SKM-1 (cell line): ENCODE results near the gene KCNMA1.
A peak's percentile ranks its signal among the peaks of the same experiment; 100 is the strongest.

ENCODE experiments used
- DNase-seq: peaks from one replicate; lab custom pipeline; 2025; ENCODE audit not compliant: unreplicated experiment; lab: John Stamatoyannopoulos, UW

The KCNMA1 gene

DNA sequence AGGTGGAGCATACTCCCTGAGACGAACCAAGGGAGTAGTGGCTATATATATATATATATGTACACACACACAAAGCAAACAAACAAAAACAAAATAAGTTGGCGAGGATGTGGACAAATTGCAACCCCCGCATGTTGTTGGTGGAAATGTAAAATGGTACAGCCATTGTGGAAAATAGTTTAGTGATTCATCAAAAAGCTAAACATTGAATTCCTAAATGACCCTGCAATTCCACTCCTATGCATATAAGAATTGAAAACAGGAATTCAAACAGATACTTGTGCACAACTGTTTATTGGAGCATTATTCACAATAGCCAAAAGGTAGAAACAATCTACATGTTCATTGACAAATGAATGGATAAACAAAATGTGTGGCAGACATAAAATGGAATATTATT, 407.9 kb downstream of the KCNMA1 start:
- no peak for DNase-seq

DNA sequence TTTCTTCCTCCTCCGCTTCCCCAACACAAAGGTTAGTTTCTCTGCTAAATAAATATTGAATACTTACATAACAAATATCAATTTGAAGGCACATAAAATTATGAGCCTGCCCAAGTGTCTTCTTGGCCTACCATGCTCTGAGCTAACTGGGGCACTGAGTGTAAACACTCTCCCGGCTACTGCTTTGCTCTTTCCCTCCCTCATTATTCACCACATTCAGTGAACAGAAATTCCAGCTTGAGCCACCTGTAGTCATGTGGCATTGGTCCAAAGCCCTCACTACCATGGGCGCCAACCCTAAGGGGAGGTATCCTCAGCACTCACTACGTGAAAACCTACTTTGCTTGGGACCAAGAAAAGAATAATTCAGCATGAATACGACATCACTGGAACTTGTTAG, 409.0 kb downstream of the KCNMA1 start:
- DNase-seq = no peak

DNA sequence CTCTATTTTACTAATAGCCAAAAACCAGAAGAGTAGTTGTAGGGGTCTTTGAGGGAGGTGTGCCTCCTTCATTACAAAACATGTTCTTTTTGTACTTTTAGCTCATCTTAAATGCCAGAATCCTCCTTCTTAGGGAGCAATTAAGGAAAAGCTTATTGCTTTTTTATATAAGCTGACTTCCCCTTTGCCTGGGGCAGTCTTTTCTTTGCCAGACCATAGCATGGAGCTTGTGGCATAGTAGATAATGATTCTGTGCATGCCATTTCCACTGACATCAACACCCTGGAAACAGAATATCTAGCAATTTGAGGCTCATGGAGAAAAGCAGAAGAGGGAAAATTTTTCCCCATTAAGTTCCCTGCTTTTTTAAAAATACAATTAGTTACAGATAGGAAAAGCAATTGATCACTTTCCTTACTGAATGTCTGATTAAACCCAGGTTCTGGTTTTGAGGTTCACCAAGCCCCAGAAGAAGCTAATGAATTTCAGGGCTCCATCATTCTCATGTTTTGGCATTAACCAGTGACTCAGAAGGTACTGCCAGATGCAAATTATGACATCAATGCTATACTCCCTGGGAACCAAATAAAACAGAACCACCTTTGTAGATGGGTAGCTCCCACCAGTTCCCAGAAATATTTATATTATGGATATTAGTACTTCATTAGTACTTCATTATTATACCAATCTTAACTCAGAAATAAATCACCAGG, 410.6 kb downstream of the KCNMA1 start:
- no peak for DNase-seq

DNA sequence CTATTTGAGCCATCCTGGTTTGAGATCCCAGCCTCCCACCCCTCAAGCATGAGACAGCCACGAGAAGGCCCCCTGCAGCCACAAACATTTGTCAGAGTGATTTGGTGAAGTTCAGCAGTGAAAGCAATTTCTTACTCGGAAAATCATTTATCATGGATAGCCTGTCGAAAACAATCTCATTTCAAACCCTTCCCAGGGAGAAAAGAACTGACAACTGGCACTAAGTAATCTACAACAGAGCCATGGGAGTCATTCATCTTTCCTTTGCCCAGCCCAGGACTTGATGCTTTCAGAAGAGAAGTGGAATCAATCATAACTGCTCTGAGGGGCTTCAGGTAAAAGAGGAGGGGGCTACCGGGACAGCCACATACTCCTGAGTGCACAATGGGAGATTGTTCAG, 411.2 kb downstream of the KCNMA1 start:
- DNase-seq = no peak

DNA sequence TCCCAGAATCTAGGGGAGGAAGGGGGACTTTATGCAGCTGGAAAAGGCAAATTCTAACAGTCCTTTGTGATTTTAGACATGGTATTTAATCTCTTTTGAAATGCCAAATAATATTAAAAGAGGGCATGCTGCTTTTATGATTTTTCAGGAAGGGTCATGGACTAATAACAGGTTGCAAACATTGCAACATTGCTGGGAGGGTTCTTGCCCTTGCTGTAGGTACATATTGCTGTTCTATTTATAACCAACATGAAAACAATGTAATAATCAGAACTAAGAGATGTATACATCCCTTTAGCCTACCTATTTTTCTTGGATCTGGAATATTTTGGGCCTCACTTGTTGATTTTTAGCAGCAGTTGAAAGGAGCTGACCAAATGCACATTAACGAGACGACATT, 411.6 kb downstream of the KCNMA1 start:
- DNase-seq = no peak

DNA sequence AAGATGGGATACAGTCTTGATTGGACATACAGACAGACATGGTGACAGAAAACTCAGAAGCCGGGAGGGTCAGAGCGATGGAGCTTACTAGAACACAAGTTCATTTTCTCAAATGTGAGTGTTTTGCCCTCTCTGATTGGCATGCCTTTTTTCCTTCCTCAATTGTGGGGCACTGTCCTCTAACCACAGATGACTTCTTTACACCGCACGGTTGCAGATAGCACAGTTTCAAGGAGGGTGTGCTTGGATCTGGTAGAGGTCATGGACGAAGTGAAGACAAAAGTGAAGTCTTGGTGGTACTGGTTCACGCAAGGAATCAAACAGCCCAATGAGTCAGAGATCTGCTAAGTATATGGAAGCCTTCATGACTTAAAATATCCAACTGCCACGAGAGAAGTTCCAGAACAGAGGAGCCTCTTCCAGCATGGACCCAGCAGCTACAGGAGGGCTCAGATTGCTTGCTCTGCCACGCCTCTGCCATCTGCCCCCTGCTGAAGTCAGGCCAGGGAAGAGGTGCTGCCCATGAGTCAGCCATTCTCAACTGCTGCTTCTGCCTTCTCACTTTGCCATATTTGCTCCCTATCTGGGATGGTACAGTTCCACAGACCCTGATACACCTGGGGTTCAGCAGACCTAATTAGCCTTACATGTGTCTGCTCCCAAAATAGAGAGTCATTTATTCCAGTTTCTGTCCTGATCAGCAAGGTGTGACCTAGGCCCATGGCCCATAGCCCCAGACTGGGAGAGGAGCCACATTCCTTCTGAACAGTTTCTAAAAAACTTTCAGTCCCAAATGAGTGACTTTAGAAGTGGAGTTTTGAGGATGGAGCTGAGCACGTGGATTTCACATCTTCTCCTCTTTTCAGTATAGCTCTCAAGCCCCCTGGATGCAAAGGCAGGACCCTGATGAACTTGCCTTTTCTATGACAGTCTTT, 413.8 kb downstream of the KCNMA1 start:
- peak; percentile 1 for DNase-seq

DNA sequence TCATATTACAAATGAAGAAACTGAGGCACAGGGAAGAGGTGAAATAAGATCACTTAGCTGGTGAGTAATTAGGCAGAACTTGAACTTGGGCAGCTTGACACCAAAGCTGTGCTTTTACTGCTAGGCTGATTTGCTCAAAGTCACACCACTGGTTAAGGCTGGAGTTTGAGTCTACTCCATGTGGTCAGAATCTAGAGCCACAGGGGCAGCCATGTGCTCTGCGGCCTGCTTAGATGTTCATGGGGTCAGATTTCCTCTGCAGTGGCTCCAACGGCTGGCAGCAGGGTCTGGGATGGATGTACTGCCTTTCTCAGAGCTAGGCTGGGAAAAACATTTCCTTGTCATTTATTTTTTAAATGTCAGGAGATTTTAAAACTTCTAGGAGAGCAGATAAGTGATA, 417.5 kb downstream of the KCNMA1 start:
- no peak for DNase-seq

DNA sequence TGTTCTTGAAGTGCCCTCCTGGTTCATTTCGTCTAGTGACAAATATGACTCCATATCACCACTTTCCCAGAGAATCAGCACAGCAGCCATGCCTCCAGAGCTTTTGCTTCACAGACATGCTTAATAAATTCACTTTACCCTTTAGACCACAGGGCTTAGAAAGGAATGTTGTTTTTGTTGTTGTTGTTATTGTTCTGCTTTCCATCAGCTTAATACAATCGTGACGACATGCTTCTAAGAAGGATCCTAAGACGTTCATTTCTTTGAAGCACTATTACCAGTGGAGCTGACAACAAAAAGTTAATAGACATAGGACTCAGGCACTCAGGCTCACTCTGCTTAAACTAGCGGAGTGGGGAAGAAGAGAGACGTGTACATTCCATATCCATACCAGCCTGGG, 418.6 kb downstream of the KCNMA1 start:
- DNase-seq = no peak

DNA sequence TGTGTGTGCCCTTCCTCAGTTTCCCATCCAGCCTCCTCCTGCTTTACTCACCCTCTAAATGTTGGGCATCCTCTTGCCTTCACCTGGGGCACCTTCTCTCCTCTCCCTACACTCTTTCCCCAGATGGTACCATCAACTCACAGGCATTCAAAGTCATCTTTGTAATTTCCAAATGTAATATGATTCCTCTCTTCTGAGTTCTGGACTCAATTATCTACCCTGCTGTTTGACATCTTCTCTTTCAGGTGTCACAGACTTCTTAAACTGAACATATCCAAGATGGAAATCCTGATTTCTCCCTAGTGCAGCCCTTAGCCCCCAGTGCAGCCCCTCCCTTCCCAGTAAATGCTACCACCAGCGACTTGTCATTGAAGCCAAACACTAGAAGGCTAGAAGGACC, 422.8 kb downstream of the KCNMA1 start:
- DNase-seq = no peak

DNA sequence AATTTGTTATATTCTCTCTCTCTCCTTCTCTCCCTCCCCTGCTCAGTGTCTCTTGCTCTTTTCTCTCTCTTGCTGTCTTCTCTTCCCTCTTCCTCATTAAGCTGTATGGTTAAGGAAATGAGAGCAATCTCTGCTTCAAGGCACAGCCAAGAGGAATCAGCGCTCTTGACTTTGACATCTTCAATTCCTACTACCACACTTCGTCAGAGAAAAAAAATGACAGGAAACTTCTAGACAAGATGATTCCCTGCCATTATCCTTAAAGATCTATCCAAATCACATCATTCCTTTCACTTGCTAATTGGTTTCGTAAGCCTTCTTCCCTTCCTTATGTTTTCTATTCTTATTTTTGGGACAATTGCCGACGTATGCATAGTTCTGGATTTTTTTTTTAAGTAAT, 425.0 kb downstream of the KCNMA1 start:
- no peak for DNase-seq

DNA sequence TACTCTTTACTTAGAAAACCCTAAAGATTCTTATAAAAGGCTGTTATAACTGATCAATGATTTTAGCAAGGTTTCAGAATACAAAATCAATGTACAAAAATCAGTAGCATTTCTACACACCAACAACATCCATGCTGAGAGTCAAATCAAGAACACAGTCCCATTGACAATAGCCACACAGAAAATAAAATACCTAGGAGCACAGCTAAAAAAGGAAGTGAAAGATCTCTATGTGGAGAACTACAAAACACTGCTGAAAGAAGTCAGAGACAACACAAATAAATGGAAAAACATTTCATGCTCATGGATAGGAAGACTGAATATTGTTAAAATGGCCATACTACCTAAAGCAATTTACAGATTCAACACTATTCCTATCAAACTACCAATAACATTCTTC, 427.0 kb downstream of the KCNMA1 start:
- DNase-seq = no peak

DNA sequence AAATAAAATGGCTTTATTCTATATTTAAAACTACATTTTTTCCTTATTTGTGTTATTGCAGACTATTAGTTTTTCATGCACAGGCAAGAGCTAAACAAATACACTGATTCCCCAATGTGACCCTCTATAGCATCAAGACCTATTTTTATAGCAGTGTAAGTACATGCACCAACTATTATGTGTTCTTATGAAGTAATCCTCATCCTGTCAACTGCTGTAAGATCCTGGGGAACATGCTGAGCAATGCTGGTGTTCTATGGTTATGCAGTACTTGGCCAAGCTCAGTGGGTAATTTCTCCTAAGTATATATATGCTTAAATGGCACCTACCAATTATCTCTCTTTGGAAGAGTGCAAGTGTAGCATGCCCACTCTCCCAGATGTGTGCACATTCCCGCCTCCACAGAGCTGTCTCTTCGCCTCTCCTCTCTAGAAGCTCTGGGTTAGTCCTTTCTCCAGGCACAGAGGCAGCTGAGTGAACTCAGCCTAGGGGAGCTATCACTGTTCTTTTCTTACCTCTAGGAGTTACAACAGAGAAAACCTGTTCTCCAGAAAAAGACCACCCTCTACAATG, 428.8 kb downstream of the KCNMA1 start:
- DNase-seq = no peak

DNA sequence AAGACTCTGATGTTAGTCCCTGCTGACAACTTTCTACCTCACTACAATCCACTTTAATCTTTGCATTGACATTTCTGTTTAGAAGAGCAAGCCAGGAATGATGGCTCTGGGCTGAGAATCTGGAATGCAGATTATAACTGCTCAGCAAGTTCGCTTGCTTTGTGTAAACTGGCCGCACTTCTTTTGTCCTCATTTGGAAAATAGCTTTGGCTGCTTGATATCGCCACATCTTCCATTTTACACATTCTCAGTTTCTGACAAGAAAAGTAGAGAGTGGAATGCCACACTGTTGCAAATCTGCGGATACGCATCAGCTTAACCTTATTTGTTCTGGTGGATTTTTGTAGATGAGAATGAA, 429.8 kb downstream of the KCNMA1 start:
- DNase-seq = no peak

DNA sequence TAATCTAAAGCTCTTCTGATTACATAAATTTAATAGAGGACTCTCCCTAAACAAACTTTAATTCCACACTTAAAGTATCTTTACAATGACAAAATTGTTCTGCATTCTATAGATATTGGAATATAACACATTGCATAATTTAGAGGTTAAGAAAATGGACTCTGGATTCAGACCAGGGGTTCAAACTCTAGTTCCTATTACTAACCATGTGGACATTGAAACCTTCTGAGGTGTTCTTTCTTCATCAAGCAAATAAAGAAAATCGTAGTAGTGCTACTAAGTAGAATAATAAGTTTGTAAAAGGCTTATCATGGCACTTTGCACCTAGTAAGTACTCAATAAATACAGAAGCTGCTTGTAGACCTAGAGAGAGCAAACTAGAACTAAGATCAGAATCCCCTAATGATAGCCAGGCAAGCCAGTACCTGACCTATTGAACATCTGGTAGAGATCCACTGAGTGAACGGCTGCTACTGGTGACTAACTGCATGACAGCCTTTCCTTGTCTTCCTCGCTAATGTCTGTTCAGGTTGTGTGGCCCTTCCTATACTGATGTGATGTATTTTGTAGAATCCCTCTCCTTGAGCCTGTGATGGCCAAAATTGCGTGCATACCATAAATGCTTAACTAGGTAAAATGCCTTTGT, 430.3 kb downstream of the KCNMA1 start:
- no peak for DNase-seq

DNA sequence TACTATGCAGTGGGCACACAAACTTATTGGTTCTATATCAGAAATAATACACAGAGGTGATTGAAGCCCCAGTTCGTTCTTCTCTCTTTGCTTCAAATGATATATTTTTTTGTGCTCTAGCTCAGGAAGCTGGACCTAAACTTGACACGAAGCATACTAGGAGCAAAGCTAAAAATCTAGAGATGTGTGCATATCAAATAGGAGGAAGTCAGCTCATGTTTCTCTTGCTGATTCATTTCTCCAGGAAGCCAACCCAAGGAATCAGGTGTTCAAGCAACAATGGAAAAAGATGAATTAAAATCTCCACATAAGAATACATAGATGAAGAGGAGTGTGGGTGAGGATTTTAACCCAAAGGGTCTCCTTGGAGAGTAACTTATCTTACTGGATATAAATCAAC, 432.5 kb downstream of the KCNMA1 start:
- DNase-seq = no peak

DNA sequence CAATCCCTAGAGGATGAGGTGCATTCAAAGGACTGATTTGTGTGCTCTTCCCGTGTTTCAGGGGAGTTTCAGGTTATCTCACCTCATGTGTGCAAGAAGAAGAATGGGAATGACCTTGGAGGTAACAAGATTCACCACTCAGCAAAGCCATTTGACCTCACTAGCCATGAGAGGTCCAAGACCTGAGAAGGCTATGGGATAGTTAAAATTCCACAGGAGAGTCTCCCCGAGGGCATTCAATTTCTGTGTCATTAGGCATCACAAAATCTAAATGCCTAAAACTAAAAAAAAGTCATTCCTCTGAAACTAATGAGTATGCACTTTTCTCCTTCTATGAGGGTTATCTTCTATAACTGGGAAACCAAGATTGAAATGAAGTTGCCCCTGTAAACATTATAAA, 433.4 kb downstream of the KCNMA1 start:
- DNase-seq = no peak

DNA sequence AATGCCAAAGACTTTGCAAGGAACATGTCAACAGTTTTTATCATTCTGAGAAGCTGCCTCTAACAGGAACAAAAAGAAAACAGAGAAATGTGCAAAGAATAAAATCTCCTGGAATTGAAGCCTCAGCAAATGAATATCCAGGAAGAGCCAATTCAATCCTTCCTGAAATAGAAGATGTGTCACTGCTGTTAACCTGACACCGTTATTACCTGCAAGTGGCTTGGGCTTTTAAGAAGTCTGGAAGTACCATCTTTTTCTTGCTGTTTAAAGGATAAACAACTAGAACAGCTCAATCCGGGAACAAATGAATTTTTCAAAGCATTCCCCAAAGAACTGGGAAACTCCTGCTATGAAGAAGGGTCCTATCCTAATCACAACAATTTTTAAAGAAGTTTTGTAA, 434.8 kb downstream of the KCNMA1 start:
- DNase-seq = no peak

DNA sequence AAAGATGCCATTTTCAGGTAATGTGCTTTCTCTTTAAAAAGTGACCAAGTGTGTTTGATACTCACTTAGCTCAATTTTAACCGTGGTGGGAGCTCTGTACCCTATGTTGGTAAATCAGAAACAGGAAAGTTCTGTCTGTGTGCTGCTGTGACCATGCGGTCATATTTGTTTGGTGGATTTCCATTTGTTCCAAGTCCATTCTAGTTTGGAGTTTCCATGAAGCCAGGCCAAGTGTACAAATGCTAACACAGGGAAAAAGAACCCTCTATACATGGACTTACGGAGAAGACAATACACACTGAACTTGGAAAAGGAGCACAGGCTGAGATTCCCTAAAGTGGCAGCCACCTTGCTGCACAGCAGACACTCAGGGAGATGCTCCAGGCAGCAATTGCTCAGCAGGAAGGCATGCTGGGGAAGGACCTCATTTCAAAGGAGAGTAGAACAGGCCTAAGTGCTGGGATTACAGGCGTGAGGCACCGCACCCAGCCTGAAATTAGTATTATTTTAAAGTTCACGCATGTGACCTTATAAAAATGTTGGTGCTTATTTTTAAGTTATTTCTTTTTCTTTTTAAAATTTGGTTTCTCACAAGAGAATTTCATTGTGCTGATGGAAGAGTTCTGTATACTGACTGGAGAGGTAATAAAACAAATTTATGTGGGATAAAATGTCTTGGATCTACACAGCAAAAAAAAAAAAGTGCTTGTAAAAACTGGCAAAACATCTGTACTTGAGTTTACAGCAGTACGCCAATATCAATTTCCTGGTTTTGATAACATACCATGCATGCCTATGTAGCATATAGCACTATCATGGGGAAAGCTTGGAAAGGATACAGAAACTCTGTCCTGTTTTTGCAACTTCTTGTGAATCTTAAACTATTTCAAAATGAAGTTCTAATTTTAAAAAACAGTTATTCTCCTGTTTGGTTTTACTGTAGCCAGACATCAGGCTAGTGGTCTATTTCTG, 436.2 kb downstream of the KCNMA1 start:
- no peak for DNase-seq

DNA sequence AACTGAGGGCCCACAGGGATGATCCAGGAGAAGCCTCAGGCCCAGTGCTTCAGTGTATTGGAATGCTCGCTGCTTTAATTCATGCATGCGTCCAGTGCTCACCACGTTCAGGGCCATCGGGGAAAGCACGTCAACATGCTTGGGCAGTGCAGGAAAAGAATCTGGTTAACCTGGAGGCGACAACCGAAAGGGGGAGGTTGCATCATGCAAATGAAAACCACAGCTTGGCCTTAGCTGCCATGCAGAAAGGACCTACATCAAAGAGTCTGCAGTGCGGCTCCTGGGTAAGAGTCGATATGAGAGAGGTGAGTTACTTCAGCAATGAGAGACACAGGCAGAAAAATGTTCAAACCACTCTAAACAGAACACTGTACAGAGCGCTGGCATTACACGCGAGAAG, 440.1 kb downstream of the KCNMA1 start:
- no peak for DNase-seq

DNA sequence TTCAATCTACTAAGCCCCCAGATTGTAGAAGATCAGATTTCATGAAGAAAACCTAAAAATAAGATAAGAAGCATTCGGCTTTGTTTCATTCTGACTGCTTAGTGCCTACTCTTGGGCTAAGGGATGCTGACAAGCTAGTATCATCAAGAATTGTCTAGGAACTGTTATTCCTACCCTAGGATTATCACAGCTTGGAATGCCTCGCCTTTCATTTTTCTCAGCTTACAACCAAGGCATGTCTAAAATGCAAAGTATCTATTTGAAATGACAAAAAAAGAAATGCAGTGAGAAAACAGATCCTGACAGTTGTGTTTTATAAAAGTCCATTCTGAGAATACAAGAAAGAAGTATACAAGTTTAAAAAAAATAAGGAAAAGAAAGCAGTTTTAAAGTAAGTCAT, 441.0 kb downstream of the KCNMA1 start:
- DNase-seq = no peak

DNA sequence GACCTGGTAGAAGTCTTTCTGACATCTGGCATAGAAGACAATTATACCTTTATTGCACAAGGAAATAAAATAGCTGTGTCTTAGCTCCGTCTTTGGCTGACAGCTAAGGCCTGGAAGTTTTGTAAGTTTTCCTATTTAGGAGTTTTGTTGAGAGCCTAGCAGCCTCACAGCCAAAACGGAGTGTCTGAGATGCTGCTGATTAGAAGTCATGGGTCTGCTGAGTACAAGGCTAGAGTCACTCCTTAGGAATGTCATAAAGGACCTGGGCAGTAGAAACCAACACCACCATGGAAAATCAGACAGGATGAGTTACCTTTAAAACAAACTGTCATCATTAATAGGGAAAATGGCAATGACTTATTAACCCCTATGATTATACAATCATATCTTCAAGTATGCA, 442.5 kb downstream of the KCNMA1 start:
- DNase-seq = no peak
